H9 (cell line): ENCODE data around the gene SPEG. TPM values are rescaled to one million over a fixed set of nuclear protein-coding genes. Genes with fewer than 3 reads are reported as not detected.

Experiments used
- DNase-seq: peaks from one replicate; pipeline ENCODE4 v3.0.0-alpha.2; 2017
- H2AFZ ChIP-seq: one replicate; pipeline ENCODE4 v1.6.1; 2013; ENCODE audit warnings: mild to moderate bottlenecking, low read length, control low read depth, moderate library complexity
- H2AK5ac ChIP-seq: 2 replicates; pipeline ENCODE4 v1.6.1; 2013; ENCODE audit warnings: low read length, control low read depth, mixed read lengths; ENCODE audit not compliant: insufficient read length
- H2BK120ac ChIP-seq: one replicate; pipeline ENCODE4 v1.6.1; 2013; ENCODE audit warnings: low read depth, mild to moderate bottlenecking, low read length, control low read depth, inconsistent platforms; ENCODE audit not compliant: poor library complexity, severe bottlenecking
- H2BK12ac ChIP-seq: 2 replicates; pipeline ENCODE4 v1.6.1; 2013; ENCODE audit warnings: low read length, control low read depth, mixed read lengths, low read depth; ENCODE audit not compliant: insufficient read length
- H2BK15ac ChIP-seq: 2 replicates; pipeline ENCODE4 v1.6.1; 2013; ENCODE audit warnings: low read depth, low read length, control low read depth
- H2BK20ac ChIP-seq: one replicate; pipeline ENCODE4 v1.6.1; 2013; ENCODE audit warnings: low read depth, mild to moderate bottlenecking, low read length, control low read depth, inconsistent platforms; ENCODE audit not compliant: poor library complexity, severe bottlenecking
- H2BK5ac ChIP-seq: 2 replicates; pipeline ENCODE4 v1.6.1; 2013; ENCODE audit warnings: low read length, control low read depth, mixed read lengths; ENCODE audit not compliant: insufficient read length
- H3K14ac ChIP-seq: 2 replicates; pipeline ENCODE4 v1.6.1; 2013; ENCODE audit warnings: low read length, control low read depth; ENCODE audit not compliant: insufficient read depth
- H3K18ac ChIP-seq: 2 replicates; pipeline ENCODE4 v1.6.1; 2013; ENCODE audit warnings: low read depth, mild to moderate bottlenecking, mixed read lengths, low read length, control low read depth; ENCODE audit not compliant: insufficient read length
- H3K23ac ChIP-seq: 2 replicates; pipeline ENCODE4 v1.6.1; 2013; ENCODE audit warnings: low read length, control low read depth, mixed read lengths, low read depth; ENCODE audit not compliant: insufficient read length
- H3K23me2 ChIP-seq: 2 replicates; pipeline ENCODE4 v1.6.1; 2013; ENCODE audit warnings: low read depth, mild to moderate bottlenecking, mixed read lengths, low read length, control low read depth; ENCODE audit not compliant: insufficient read length, poor library complexity, severe bottlenecking
- H3K27ac ChIP-seq: 2 replicates; pipeline ENCODE4 v1.5.1; 2013; ENCODE audit warnings: low read length, control low read depth, mixed read lengths, low read depth; ENCODE audit not compliant: insufficient read length
- H3K27me3 ChIP-seq: 2 replicates; pipeline ENCODE4 v1.6.1; 2013; ENCODE audit warnings: low read length, control low read depth, inconsistent platforms; ENCODE audit not compliant: insufficient read depth
- H3K4ac ChIP-seq: 2 replicates; pipeline ENCODE4 v1.6.1; 2013; ENCODE audit warnings: low read depth, mild to moderate bottlenecking, control low read depth, inconsistent platforms, low read length, moderate library complexity
- H3K4me1 ChIP-seq: 2 replicates; pipeline ENCODE4 v1.6.1; 2013; ENCODE audit warnings: low read length, control low read depth, inconsistent platforms; ENCODE audit not compliant: insufficient read depth
- H3K4me2 ChIP-seq: 2 replicates; pipeline ENCODE4 v1.6.1; 2013; ENCODE audit warnings: low read length, control low read depth, mixed read lengths; ENCODE audit not compliant: insufficient read length, insufficient read depth
- H3K56ac ChIP-seq: 2 replicates; pipeline ENCODE4 v1.6.1; 2013; ENCODE audit warnings: low read depth, mild to moderate bottlenecking, mixed read lengths, low read length, control low read depth; ENCODE audit not compliant: insufficient read length
- H3K79me1 ChIP-seq: 2 replicates; pipeline ENCODE4 v1.6.1; 2013; ENCODE audit warnings: low read depth, mild to moderate bottlenecking, moderate library complexity, low read length, control low read depth, inconsistent platforms; ENCODE audit not compliant: insufficient read depth, poor library complexity, severe bottlenecking
- H3K79me2 ChIP-seq: 2 replicates; pipeline ENCODE4 v1.6.1; 2013; ENCODE audit warnings: low read length, control low read depth, inconsistent platforms; ENCODE audit not compliant: insufficient read depth
- H3K9ac ChIP-seq: 2 replicates; pipeline ENCODE4 v1.6.1; 2013; ENCODE audit warnings: low read length, control low read depth, mixed read lengths; ENCODE audit not compliant: insufficient read length; ENCODE audit errors: extremely low read depth
- H3K9me3 ChIP-seq: one replicate; pipeline ENCODE4 v1.6.1; 2013; ENCODE audit warnings: low read depth, low read length, inconsistent platforms; ENCODE audit not compliant: control insufficient read depth
- H3T11ph ChIP-seq: one replicate; pipeline ENCODE4 v1.6.1; 2013; ENCODE audit warnings: mild to moderate bottlenecking, low read length, control low read depth, inconsistent platforms
- H4K20me1 ChIP-seq: one replicate; pipeline ENCODE4 v1.6.1; 2013; ENCODE audit not compliant: control insufficient read depth, insufficient read length, insufficient read depth
- H4K5ac ChIP-seq: 2 replicates; pipeline ENCODE4 v1.6.1; 2013; ENCODE audit warnings: low read depth, mild to moderate bottlenecking, mixed read lengths, low read length, control low read depth; ENCODE audit not compliant: insufficient read length
- H4K8ac ChIP-seq: replicated peaks from 2 replicates; pipeline ENCODE4 v1.6.1; 2013; ENCODE audit warnings: low read length, control low read depth, mixed read lengths, low read depth; ENCODE audit not compliant: insufficient read length
- H4K91ac ChIP-seq: 2 replicates; pipeline ENCODE4 v1.6.1; 2013; ENCODE audit warnings: low read depth, mild to moderate bottlenecking, moderate library complexity, mixed read lengths, low read length, control low read depth; ENCODE audit not compliant: insufficient read length
- H3K27ac Mint-ChIP-seq, 3 experiments: 2 replicates in 2 of 3; 3 replicates in 1 of 3; pipeline ENCODE4 v1.8.0; 2020 to 2021; ENCODE audit warnings: mixed read lengths in 3 of 3, mild to moderate bottlenecking in 1 of 3, moderate library complexity in 1 of 3
- H3K27me3 Mint-ChIP-seq: 2 replicates; pipeline ENCODE4 v1.8.0; 2021; ENCODE audit warnings: low read depth, mild to moderate bottlenecking, moderate library complexity, mixed read lengths
- H3K36me3 Mint-ChIP-seq, 3 experiments: 2 replicates in 2 of 3; 3 replicates in 1 of 3; pipeline ENCODE4 v1.8.0; 2020 to 2021; ENCODE audit warnings: low read depth in 3 of 3, mixed read lengths in 3 of 3; ENCODE audit not compliant: insufficient read depth in 1 of 3
- H3K4me1 Mint-ChIP-seq, 2 experiments: 2 replicates each; pipeline ENCODE4 v1.8.0; 2020; ENCODE audit warnings: mixed read lengths in 2 of 2
- H3K4me3 Mint-ChIP-seq, 2 experiments: 2 replicates in 1 of 2; 3 replicates in 1 of 2; pipeline ENCODE4 v1.8.0; 2020 to 2021; ENCODE audit warnings: mild to moderate bottlenecking in 2 of 2, mixed read lengths in 2 of 2, moderate library complexity in 1 of 2
- H3K9me3 Mint-ChIP-seq, 2 experiments: 2 replicates in 1 of 2; 3 replicates in 1 of 2; pipeline ENCODE4 v1.8.0; 2020; ENCODE audit warnings: mild to moderate bottlenecking in 2 of 2, mixed read lengths in 2 of 2, moderate library complexity in 1 of 2
- CTCF ChIP-seq: fragments of 200-600 bp; sonication (generic); conservative IDR thresholded peaks from 3 replicates; pipeline ENCODE4 v1.8.0; 2021; ENCODE audit warnings: antibody characterized with exemption, mild to moderate bottlenecking
- WGBS: extraction: QIAGEN DNeasy Blood & Tissue Kit; methylation state at CpG from one replicate; pipeline ENCODE4 v1.1.7; 2013; ENCODE audit warnings: missing lambda C conversion rate, low lambda C conversion rate, mixed read lengths; ENCODE audit not compliant: insufficient read length; ENCODE audit errors: extremely low coverage; 5-methylcytosine and 5-hydroxymethylcytosine counted together
- total RNA-seq: library from RNA; stranded (reverse); gene quantifications from 2 replicates; pipeline ENCODE4 v1.2.1, GENCODE V29; 2021

SPEG gene
- total RNA-seq, 1 experiment from 2014 or later = 23.7 TPM

GRCh38 chr2:219541611-219542180 is 107.1 kb downstream of the SPEG start:
- Histone ChIP-seq H2BK15ac (no peak overlapping the region), H2BK20ac (no peak overlapping the region), H3K23ac (no peak overlapping the region), H2AFZ (no peak overlapping the region), H3K18ac (no peak overlapping the region), H2BK12ac (no peak overlapping the region), H3K9ac (no peak overlapping the region), H4K91ac (no peak overlapping the region), H3K4me2 (peak overlapping the region; percentile 94), H2AK5ac (no peak overlapping the region), H4K20me1 (no peaks in the 10 kb centered on the region), H3K14ac (no peak overlapping the region), H3K23me2 (peaks cover 16% of the 10 kb centered on the region), H3T11ph (no peak overlapping the region), H3K27ac (no peak overlapping the region), H3K56ac (no peak overlapping the region), H3K9me3 (no peaks in the 10 kb centered on the region), H3K27me3 (no peaks in the 10 kb centered on the region), H2BK5ac (no peak overlapping the region), H3K79me2 (no peaks in the 10 kb centered on the region), H3K79me1 (no peaks in the 10 kb centered on the region), H4K8ac (no peak overlapping the region), H4K5ac (no peak overlapping the region), H3K4ac (no peak overlapping the region), H3K4me1 (peaks cover 8% of the 10 kb centered on the region; the same call in 1 of the 2 replicates), H2BK120ac (no peak overlapping the region)
- no CpG with 5 or more reads among the region's 48 CpGs for WGBS
- TF ChIP-seq CTCF = peak; percentile 100
- H3K4me1 Mint-ChIP-seq = peaks cover 39 to 40% of the 10 kb centered on the region in 2 experiments
- peak overlapping the region; percentile 87 to 94 for H3K4me3 Mint-ChIP-seq
- peak overlapping the region in 1 of 3 experiments; percentile 73; a peak in 1 of 7 replicates for H3K27ac Mint-ChIP-seq
- H3K27me3 Mint-ChIP-seq = peaks cover 27% of the 10 kb centered on the region
- H3K9me3 Mint-ChIP-seq = peaks cover 0 to 4% of the 10 kb centered on the region in 2 experiments; a peak in 1 of 5 replicates
- peaks cover 18 to 31% (median 21%) of the 10 kb centered on the region in 3 experiments for H3K36me3 Mint-ChIP-seq
- peak; percentile 95 for DNase-seq
